Gastrocnemius medialis (tissue), 4 donors: Measurements from ENCODE around the gene RAB3GAP1. TPM values are rescaled to one million over a fixed set of nuclear protein-coding genes. Genes with fewer than 3 reads are reported as not detected.
A peak's percentile ranks its signal among the peaks of the same experiment; 100 is the strongest.

Experiments used
- ATAC-seq, 2 donors: fragments of 150-250 bp; one replicate each; pipeline ENCODE4 v1.9.1; 2016
- DNase-seq, 2 donors: peaks; one replicate each; pipeline ENCODE4 v3.0.0-alpha.2; 2019
- H3K27ac ChIP-seq, 4 donors: fragments of 200-600 bp; sonication (generic); 1 replicate in 1 of 4; 2 replicates in 3 of 4; pipeline ENCODE4 v1.5.1; 2016 to 2018; ENCODE audit warnings: mild to moderate bottlenecking in 2 of 4, moderate library complexity in 1 of 4
- H3K27me3 ChIP-seq, 3 donors: fragments of 200-600 bp; sonication (generic) in 2 of 3; 1 replicate in 1 of 3; 2 replicates in 2 of 3; pipeline versions ENCODE4 v1.5.1 to v1.6.0; 2016 to 2019; ENCODE audit warnings: mild to moderate bottlenecking in 1 of 3, moderate library complexity in 1 of 3
- H3K36me3 ChIP-seq, 2 donors: fragments of 200-600 bp; sonication (generic) in 1 of 2; one replicate each; pipeline ENCODE4 v1.5.1; 2017 to 2018
- H3K4me1 ChIP-seq, 2 donors: fragments of 200-600 bp; sonication (generic) in 1 of 2; one replicate each; pipeline ENCODE4 v1.5.1; 2016 to 2017; ENCODE audit warnings: mild to moderate bottlenecking in 2 of 2
- H3K4me3 ChIP-seq, 4 donors: fragments of 200-600 bp; sonication (generic) in 3 of 4; 1 replicate in 1 of 4; 2 replicates in 3 of 4; pipeline ENCODE4 v1.5.1; 2016 to 2019; ENCODE audit warnings: mild to moderate bottlenecking in 2 of 4
- H3K9me3 ChIP-seq, 3 donors: fragments of 200-600 bp; sonication (generic) in 2 of 3; 1 replicate in 1 of 3; 2 replicates in 2 of 3; pipeline ENCODE4 v1.5.1; 2016 to 2019
- CTCF ChIP-seq, 5 experiments: fragments of 450-650 bp in 3 of 5; fragments of 200-600 bp in 2 of 5; sonication (generic) in 2 of 5; IDR thresholded peaks in 4 of 5; conservative IDR thresholded peaks in 1 of 5; 1 replicate in 4 of 5; 2 replicates in 1 of 5; pipeline ENCODE4 v1.5.1; 2016 to 2019; ENCODE audit warnings: antibody characterized with exemption in 5 of 5, mild to moderate bottlenecking in 3 of 5, moderate library complexity in 3 of 5
- POLR2A ChIP-seq, 2 donors: fragments of 450-650 bp; IDR thresholded peaks; one replicate each; pipeline ENCODE4 v1.6.1; 2017; ENCODE audit warnings: antibody characterized with exemption in 2 of 2, mild to moderate bottlenecking in 2 of 2, moderate library complexity in 2 of 2
- in situ Hi-C, 4 donors: fragments of 200-750 bp; cut with MboI; loops; one replicate each; pipeline versions ENCODE4 v1.15.0 to v1.8.0; 2017; ENCODE audit warnings: low sequenced_read_pairs in 4 of 4
- intact Hi-C: fragments of 100-400 bp; cut with DNase I; formaldehyde crosslinking; loops from one replicate; pipeline ENCODE4 v1.15.1; 2023; ENCODE audit warnings: low total_unique reads
- total RNA-seq, 4 donors: library from RNA; depleted of rRNA; stranded (reverse); fragments of >200 nt; gene quantifications; one replicate each; pipeline versions ENCODE4 v1.1.0 to v1.2.3, GENCODE V29; 2016

Gene RAB3GAP1
- total RNA-seq, 4 donors from 2014 or later: 44.3 to 51.7 (median 46.5) TPM

- Histone ChIP-seq H3K4me1 (peaks cover 0 to 7% of the 10 kb centered on the region in 2 donors), H3K4me3 (no peak overlapping the region), H3K27ac (no peak overlapping the region), H3K36me3 (peaks cover 0 to 27% of the 10 kb centered on the region in 2 donors), H3K9me3 (no peaks in the 10 kb centered on the region), H3K27me3 (no peaks in the 10 kb centered on the region)
- DNase-seq: no peak
- intact Hi-C loops: no loop called here
- no peak for ATAC-seq
- no peak for TF ChIP-seq POLR2A (IDR thresholded peaks at IDR 0.05)
- no peak for TF ChIP-seq CTCF (IDR thresholded peaks at IDR 0.05 in 4 of 5, conservative IDR thresholded peaks at IDR 0.05 in 1 of 5)
- in situ Hi-C loops: no loop called here
These were observed 43.5 kb downstream of the RAB3GAP1 start for GRCh38 chr2:135095591-135095990.

GRCh38 chr2:135096665-135097446 is 44.8 kb downstream of the RAB3GAP1 start:
- peaks cover 0 to 27% of the 10 kb centered on the region in 2 donors for H3K36me3 ChIP-seq
- intact Hi-C loops: no loop called here
- no peak for ATAC-seq

GRCh38 chr2:135097532-135098231 is 45.6 kb downstream of the RAB3GAP1 start:
- TF ChIP-seq POLR2A (IDR thresholded peaks at IDR 0.05) (no peak), CTCF (IDR thresholded peaks at IDR 0.05 in 4 of 5, conservative IDR thresholded peaks at IDR 0.05 in 1 of 5) (no peak)
- ATAC-seq (no peak), DNase-seq (no peak)
- Histone ChIP-seq H3K9me3 (no peaks in the 10 kb centered on the region), H3K27ac (no peak overlapping the region), H3K4me3 (no peak overlapping the region), H3K27me3 (no peaks in the 10 kb centered on the region), H3K4me1 (peaks cover 0 to 9% of the 10 kb centered on the region in 2 donors), H3K36me3 (peaks cover 0 to 27% of the 10 kb centered on the region in 2 donors)
- in situ Hi-C loops (no loop called here), intact Hi-C loops (no loop called here)

More at GRCh38 chr2:135096665-135097446, 44.8 kb downstream of the RAB3GAP1 start:
- peaks cover 0 to 9% of the 10 kb centered on the region in 2 donors for H3K4me1 ChIP-seq
- no peak overlapping the region for H3K4me3 ChIP-seq
- no peak for TF ChIP-seq POLR2A (IDR thresholded peaks at IDR 0.05)
- no peak for TF ChIP-seq CTCF (IDR thresholded peaks at IDR 0.05 in 4 of 5, conservative IDR thresholded peaks at IDR 0.05 in 1 of 5)
- H3K27me3 ChIP-seq: no peaks in the 10 kb centered on the region
- in situ Hi-C loops: no loop called here
- no peak overlapping the region for H3K27ac ChIP-seq
- no peaks in the 10 kb centered on the region for H3K9me3 ChIP-seq
- DNase-seq: no peak

- Histone ChIP-seq H3K4me3 (peak overlapping the region in 1 of 4 donors; percentile 9), H3K27ac (no peak overlapping the region), H3K4me1 (peaks cover 0 to 9% of the 10 kb centered on the region in 2 donors), H3K9me3 (no peaks in the 10 kb centered on the region), H3K27me3 (no peaks in the 10 kb centered on the region), H3K36me3 (peaks cover 0 to 11% of the 10 kb centered on the region in 2 donors)
- TF ChIP-seq CTCF (IDR thresholded peaks at IDR 0.05 in 4 of 5, conservative IDR thresholded peaks at IDR 0.05 in 1 of 5) (no peak), POLR2A (IDR thresholded peaks at IDR 0.05) (no peak)
- ATAC-seq (no peak), DNase-seq (no peak)
- in situ Hi-C loops (no loop called here), intact Hi-C loops (no loop called here)
These were observed 47.9 kb downstream of the RAB3GAP1 start for GRCh38 chr2:135099802-135100483.
